IPS DF 6.9 (cell line): ENCODE results near the gene UCP1.

Experiments
- DNase-seq: peaks from one replicate; pipeline ENCODE4 v3.0.0-alpha.2; 2013; ENCODE audit warnings: low read depth, low spot score
- H3K27ac ChIP-seq: one replicate; pipeline ENCODE4 v1.5.1; 2013; ENCODE audit warnings: low read length, control low read depth
- H3K27me3 ChIP-seq: 2 replicates; pipeline ENCODE4 v1.6.1; 2013; ENCODE audit warnings: mild to moderate bottlenecking, low read length; ENCODE audit not compliant: control insufficient read depth, insufficient read depth
- H3K36me3 ChIP-seq: 2 replicates; pipeline ENCODE4 v1.6.1; 2013; ENCODE audit warnings: low read length; ENCODE audit not compliant: control insufficient read depth, insufficient read depth
- H3K4me1 ChIP-seq: 2 replicates; pipeline ENCODE4 v1.6.1; 2013; ENCODE audit warnings: low read length; ENCODE audit not compliant: control insufficient read depth, insufficient read depth
- H3K4me3 ChIP-seq: 2 replicates; pipeline ENCODE4 v1.5.1; 2013; ENCODE audit warnings: mild to moderate bottlenecking, low read length
- H3K9me3 ChIP-seq: 2 replicates; pipeline ENCODE4 v1.6.1; 2013; ENCODE audit warnings: low read length, inconsistent platforms; ENCODE audit not compliant: control insufficient read depth, insufficient read depth
- WGBS: extraction: QIAGEN DNeasy Blood & Tissue Kit; methylation state at CpG from one replicate; pipeline ENCODE4 v1.1.7; 2013; ENCODE audit warnings: mixed read lengths, missing lambda C conversion rate; ENCODE audit not compliant: insufficient read length, insufficient coverage; 5-methylcytosine and 5-hydroxymethylcytosine counted together

The UCP1 gene

GRCh38 chr4:140600408-140600807 is 31.6 kb upstream of the UCP1 start:
- DNase-seq, result no peak
- H3K27ac ChIP-seq, result no peak overlapping the region
- H3K36me3 ChIP-seq, result no peaks in the 10 kb centered on the region
- H3K9me3 ChIP-seq, result no peaks in the 10 kb centered on the region
- no peaks in the 10 kb centered on the region for H3K4me1 ChIP-seq
- no peaks in the 10 kb centered on the region for H3K27me3 ChIP-seq
- no peak overlapping the region for H3K4me3 ChIP-seq
- no CpG with 5 or more reads among the region's 8 CpGs for WGBS

- H3K4me3 ChIP-seq, result no peak overlapping the region
- no peak for DNase-seq
- H3K27ac ChIP-seq, result no peak overlapping the region
- H3K4me1 ChIP-seq, result no peaks in the 10 kb centered on the region
- no peaks in the 10 kb centered on the region for H3K27me3 ChIP-seq
- WGBS, result no CpG with 5 or more reads among the region's 1 CpG
- H3K9me3 ChIP-seq, result no peaks in the 10 kb centered on the region
- no peaks in the 10 kb centered on the region for H3K36me3 ChIP-seq
Observed at GRCh38 chr4:140595065-140595464, 26.3 kb upstream of the UCP1 start.

GRCh38 chr4:140584439-140584838 is 15.7 kb upstream of the UCP1 start:
- H3K27me3 ChIP-seq, result no peaks in the 10 kb centered on the region

GRCh38 chr4:140581078-140581477 is 12.3 kb upstream of the UCP1 start:
- no peaks in the 10 kb centered on the region; the same call in 1 of the 2 replicates for H3K4me1 ChIP-seq
- DNase-seq, result no peak
- no peaks in the 10 kb centered on the region; the same call in 1 of the 2 replicates for H3K9me3 ChIP-seq
- no peaks in the 10 kb centered on the region for H3K36me3 ChIP-seq
- no peak overlapping the region for H3K27ac ChIP-seq
- no peak overlapping the region for H3K4me3 ChIP-seq
- no peaks in the 10 kb centered on the region for H3K27me3 ChIP-seq
- WGBS, result no CpG with 5 or more reads among the region's 3 CpGs

More at GRCh38 chr4:140584439-140584838, 15.7 kb upstream of the UCP1 start:
- WGBS, result no CpG with 5 or more reads among the region's 1 CpG
- DNase-seq, result no peak
- Histone ChIP-seq H3K4me1 (no peaks in the 10 kb centered on the region; the same call in 1 of the 2 replicates), H3K9me3 (no peaks in the 10 kb centered on the region; the same call in 1 of the 2 replicates), H3K27ac (no peak overlapping the region), H3K4me3 (no peak overlapping the region), H3K36me3 (no peaks in the 10 kb centered on the region)

- no peaks in the 10 kb centered on the region for H3K27me3 ChIP-seq
- H3K27ac ChIP-seq, result no peak overlapping the region
- DNase-seq, result no peak
- H3K36me3 ChIP-seq, result no peaks in the 10 kb centered on the region
- H3K4me1 ChIP-seq, result no peaks in the 10 kb centered on the region; the same call in 1 of the 2 replicates
- no peaks in the 10 kb centered on the region; the same call in 1 of the 2 replicates for H3K9me3 ChIP-seq
- H3K4me3 ChIP-seq, result no peak overlapping the region
- WGBS, result no CpG with 5 or more reads among the region's 27 CpGs
Observed at GRCh38 chr4:140579278-140579677, 10.5 kb upstream of the UCP1 start.

- DNase-seq, result no peak
- no peaks in the 10 kb centered on the region for H3K36me3 ChIP-seq
- H3K27me3 ChIP-seq, result peaks cover under 1% of the 10 kb centered on the region
- no peak overlapping the region for H3K4me3 ChIP-seq
- WGBS, result no CpG with 5 or more reads among the region's 4 CpGs
- no peaks in the 10 kb centered on the region for H3K4me1 ChIP-seq
- H3K9me3 ChIP-seq, result no peaks in the 10 kb centered on the region
- no peak overlapping the region for H3K27ac ChIP-seq
Observed at GRCh38 chr4:140575489-140575888, 6.7 kb upstream of the UCP1 start.

- H3K27ac ChIP-seq, result no peak overlapping the region
- H3K4me1 ChIP-seq, result peaks cover 2% of the 10 kb centered on the region
- H3K27me3 ChIP-seq, result peaks cover 35% of the 10 kb centered on the region
- DNase-seq, result no peak
- H3K4me3 ChIP-seq, result no peak overlapping the region
- H3K36me3 ChIP-seq, result no peaks in the 10 kb centered on the region
- no CpG with 5 or more reads among the region's 2 CpGs for WGBS
- H3K9me3 ChIP-seq, result no peaks in the 10 kb centered on the region
Observed at GRCh38 chr4:140571620-140572019, 2.9 kb upstream of the UCP1 start.

GRCh38 chr4:140569307-140569638 is 512 bp upstream of the UCP1 start:
- Histone ChIP-seq H3K9me3 (no peaks in the 10 kb centered on the region), H3K27ac (no peak overlapping the region), H3K27me3 (peaks cover 36% of the 10 kb centered on the region), H3K4me1 (peaks cover 2% of the 10 kb centered on the region), H3K36me3 (no peaks in the 10 kb centered on the region), H3K4me3 (peak overlapping the region; percentile 46; the same call in 1 of the 2 replicates)
- no CpG with 5 or more reads among the region's 7 CpGs for WGBS
- no peak for DNase-seq

GRCh38 chr4:140559696-140560095 is 9.1 kb downstream of the UCP1 start:
- Histone ChIP-seq H3K9me3 (no peaks in the 10 kb centered on the region), H3K4me3 (no peak overlapping the region), H3K36me3 (no peaks in the 10 kb centered on the region), H3K27ac (no peak overlapping the region), H3K27me3 (peaks cover 2% of the 10 kb centered on the region; the same call in 1 of the 2 replicates), H3K4me1 (peaks cover 6% of the 10 kb centered on the region)
- DNase-seq, result no peak
- no CpG with 5 or more reads among the region's 6 CpGs for WGBS

GRCh38 chr4:140557831-140558435 is 10.8 kb downstream of the UCP1 start:
- Histone ChIP-seq H3K27me3 (peaks cover 2% of the 10 kb centered on the region; the same call in 1 of the 2 replicates), H3K4me3 (no peak overlapping the region), H3K4me1 (peaks cover 6% of the 10 kb centered on the region), H3K9me3 (no peaks in the 10 kb centered on the region), H3K27ac (no peak overlapping the region), H3K36me3 (no peaks in the 10 kb centered on the region)
- DNase-seq, result no peak
- no CpG with 5 or more reads among the region's 4 CpGs for WGBS
